Measurements from ENCODE around the gene GPANK1. TPM values are rescaled to one million over a fixed set of nuclear protein-coding genes. Genes with fewer than 3 reads are reported as not detected.

GPANK1 gene
- total RNA-seq, 2 donors from 2014 or later: 36.2 to 39.0 TPM

DNA sequence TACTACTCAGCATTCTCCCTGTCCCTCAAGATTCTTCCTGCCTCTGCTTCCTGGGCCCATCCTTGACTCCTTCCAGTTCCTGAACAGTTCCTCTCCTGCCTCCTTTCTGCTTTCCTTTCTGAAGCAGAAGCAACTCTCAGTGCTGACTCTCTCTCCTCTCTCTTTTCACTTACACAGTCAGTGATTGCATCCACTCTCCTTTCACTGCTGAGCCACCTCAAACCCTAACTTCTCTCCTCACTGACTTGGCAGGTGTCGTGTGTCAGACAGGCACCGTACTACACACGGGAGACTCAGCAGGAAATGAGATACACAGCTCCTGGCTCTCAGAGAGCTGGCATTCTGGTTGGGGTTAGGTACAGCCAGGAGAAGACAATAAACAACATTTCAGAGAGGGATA, 32.8 kb upstream of the GPANK1 start:
- Mint-ChIP-seq H3K27ac (peak overlapping the region; percentile 10 to 43), H3K36me3 (peaks cover 6 to 11% of the 10 kb centered on the region in 2 donors), H3K9me3 (no peaks in the 10 kb centered on the region)
- peak in 1 of 2 donors; percentile 45 for ATAC-seq
- no peak for DNase-seq (ENCODE audit: low spot score in 2 of 2)

DNA sequence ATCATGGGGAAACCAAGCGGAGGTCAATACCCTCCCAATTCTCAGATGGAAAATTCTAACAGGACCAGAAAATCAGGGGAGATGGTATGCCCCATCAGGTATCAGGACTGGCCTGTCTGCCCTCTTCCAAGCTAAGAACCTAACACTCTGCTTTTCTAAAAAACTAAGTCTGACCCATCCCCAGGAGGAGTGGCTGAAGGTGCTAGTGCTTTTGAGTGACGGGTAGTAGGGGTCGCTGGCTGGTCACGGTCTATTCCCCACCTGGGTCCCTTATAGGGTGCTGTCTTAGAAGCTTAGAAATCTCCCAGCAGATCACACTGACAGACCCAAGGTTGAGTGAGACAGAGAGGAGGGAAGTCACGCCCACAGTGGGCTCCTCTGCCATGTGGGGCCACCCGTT, 28.7 kb upstream of the GPANK1 start:
- Mint-ChIP-seq H3K9me3 (no peaks in the 10 kb centered on the region), H3K27ac (peak overlapping the region in 1 of 2 donors; percentile 56), H3K36me3 (peaks cover 0 to 6% of the 10 kb centered on the region in 2 donors)
- DNase-seq (ENCODE audit: low spot score in 2 of 2) (no peak), ATAC-seq (no peak)

DNA sequence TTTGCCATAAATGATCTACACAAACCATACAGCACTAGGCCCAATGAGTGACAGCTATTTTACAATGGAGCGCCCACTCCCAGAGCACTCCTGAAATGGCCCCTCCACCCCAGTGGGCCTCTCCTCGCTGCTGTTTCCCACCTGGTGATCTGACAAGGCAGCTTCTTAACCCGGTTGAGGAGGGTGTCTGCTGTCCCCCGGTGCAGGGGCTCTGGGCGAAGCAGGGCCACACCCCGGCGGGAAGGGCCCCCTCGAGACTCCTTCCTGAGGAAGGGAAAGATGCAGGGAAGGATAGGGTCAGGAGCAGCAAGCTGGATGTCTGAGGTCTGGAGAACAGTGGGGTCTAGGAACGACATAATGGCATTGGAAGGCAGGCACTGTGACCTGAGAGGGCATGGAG, 28.1 kb upstream of the GPANK1 start:
- DNase-seq (ENCODE audit: low spot score in 2 of 2): no peak
- Mint-ChIP-seq H3K36me3 (peaks cover 0 to 6% of the 10 kb centered on the region in 2 donors), H3K27ac (peak overlapping the region; percentile 56 to 67), H3K9me3 (no peaks in the 10 kb centered on the region)
- ATAC-seq: no peak

DNA sequence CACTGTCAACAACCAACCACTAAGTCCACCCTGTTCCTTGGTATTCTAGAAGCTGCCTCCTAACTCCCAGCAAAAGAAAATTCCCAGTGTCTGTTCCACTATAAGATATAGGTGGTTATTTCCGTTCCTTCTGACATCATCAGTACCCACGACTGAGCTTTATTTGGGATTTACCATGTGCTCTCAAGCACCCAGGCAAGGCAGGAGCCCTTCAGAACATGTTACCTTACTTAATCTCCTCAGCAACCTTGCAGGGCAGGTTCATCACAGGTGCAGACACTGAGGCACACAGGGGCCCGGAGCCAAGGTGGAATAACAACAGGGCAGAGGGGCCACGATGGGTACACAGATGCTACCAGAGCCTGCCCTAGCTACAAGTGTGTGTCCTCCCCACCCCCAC, 27.6 kb upstream of the GPANK1 start:
- peak overlapping the region in 1 of 2 donors; percentile 67 for H3K27ac Mint-ChIP-seq
- peaks cover 0 to 6% of the 10 kb centered on the region in 2 donors for H3K36me3 Mint-ChIP-seq
- DNase-seq (ENCODE audit: low spot score in 2 of 2) (no peak), ATAC-seq (no peak)
- H3K9me3 Mint-ChIP-seq: no peaks in the 10 kb centered on the region

DNA sequence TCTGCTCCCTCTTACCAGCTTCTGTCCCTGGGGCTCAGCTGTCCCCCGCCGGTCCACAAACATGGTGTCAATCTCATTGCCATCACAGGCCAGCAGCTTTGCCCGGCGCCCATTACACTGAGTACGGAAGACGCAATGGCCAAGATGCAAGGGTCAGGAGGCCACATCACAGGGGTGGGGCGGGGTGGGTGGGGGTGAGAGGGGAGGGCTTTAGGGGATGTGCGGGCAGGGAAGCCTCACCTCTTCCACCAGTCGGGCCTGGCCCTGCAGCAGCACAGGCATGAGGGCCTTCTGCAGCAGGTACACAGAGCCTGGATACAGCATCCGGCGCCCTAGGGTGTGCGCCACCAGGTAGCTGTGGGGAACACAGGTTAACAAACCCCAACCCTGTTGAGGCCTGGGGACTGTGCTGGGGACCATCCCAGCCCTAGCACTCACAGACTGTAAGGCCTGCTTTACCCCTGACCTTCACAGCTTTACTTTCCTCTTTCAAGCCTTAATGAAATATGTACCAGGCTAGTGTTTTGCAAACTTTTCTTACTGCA, 26.8 kb upstream of the GPANK1 start:
- ATAC-seq (no peak), DNase-seq (ENCODE audit: low spot score in 2 of 2) (no peak)
- no peaks in the 10 kb centered on the region for H3K9me3 Mint-ChIP-seq
- H3K27ac Mint-ChIP-seq: no peak overlapping the region
- H3K36me3 Mint-ChIP-seq: peaks cover 0 to 6% of the 10 kb centered on the region in 2 donors

DNA sequence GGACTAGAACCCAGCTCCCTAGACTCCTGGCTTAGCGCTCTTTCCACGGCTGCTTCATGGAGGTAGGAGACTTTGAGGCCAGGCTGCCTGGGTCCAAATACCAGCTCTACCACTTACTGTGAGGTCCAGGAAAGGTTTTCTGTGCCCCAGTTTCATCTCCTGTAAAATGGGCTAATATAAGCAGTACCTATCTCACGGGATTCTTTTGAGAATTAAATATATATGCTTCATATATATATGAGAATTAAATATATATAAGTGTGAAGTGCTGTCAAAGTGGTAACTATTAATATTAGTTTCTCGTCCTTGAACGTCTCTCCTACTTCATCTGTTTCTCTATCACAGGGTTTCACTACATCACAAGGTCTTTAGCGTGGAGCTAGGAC, 26.3 kb upstream of the GPANK1 start:
- no peaks in the 10 kb centered on the region for H3K9me3 Mint-ChIP-seq
- peaks cover 0 to 6% of the 10 kb centered on the region in 2 donors for H3K36me3 Mint-ChIP-seq
- no peak for DNase-seq (ENCODE audit: low spot score in 2 of 2)
- ATAC-seq: no peak
- no peak overlapping the region for H3K27ac Mint-ChIP-seq

DNA sequence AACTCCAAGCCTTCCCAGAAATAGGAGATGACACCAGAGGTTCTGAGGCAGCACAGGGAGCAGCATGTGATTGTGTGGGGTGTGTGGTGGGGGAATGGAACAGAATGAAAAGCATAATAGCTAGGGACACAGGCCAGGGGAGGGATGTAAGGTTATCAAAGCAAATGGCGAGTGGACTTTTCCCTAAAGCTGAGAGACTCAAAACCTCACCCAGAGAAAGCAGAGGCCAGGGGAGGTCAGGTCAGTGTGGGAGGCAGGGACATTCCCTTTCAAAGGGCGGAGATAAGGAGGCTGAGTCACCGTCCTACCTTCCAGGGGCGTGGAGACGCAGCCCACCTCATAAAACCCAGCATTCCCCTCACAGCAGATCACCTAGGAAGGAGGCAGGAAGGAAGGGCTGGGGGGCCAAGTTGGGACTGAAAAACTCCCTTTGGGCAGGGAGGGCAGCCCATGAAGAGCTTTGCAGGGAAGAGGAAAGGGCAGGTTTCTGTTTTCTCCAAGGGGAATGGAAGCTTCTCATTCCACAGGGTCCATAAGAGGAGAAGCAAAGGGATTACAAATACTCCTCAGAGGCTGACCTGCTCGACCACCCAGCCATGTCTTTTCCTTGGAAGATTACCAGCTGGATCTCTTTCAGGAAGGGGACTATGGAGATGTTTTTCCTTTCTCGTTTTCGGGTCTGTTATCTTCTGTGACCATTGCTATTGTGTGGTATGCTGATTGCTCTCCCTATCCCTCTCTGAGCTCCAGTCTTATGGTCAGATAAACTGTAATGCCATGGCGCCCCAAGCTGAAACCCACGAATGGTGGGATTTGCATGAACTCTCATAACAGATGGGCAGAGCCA, 25.7 kb upstream of the GPANK1 start:
- Mint-ChIP-seq H3K9me3 (no peaks in the 10 kb centered on the region), H3K36me3 (peaks cover 0 to 6% of the 10 kb centered on the region in 2 donors), H3K27ac (peak overlapping the region; percentile 83 to 93)
- no peak for DNase-seq (ENCODE audit: low spot score in 2 of 2)
- peak in 1 of 2 donors; percentile 69 for ATAC-seq

DNA sequence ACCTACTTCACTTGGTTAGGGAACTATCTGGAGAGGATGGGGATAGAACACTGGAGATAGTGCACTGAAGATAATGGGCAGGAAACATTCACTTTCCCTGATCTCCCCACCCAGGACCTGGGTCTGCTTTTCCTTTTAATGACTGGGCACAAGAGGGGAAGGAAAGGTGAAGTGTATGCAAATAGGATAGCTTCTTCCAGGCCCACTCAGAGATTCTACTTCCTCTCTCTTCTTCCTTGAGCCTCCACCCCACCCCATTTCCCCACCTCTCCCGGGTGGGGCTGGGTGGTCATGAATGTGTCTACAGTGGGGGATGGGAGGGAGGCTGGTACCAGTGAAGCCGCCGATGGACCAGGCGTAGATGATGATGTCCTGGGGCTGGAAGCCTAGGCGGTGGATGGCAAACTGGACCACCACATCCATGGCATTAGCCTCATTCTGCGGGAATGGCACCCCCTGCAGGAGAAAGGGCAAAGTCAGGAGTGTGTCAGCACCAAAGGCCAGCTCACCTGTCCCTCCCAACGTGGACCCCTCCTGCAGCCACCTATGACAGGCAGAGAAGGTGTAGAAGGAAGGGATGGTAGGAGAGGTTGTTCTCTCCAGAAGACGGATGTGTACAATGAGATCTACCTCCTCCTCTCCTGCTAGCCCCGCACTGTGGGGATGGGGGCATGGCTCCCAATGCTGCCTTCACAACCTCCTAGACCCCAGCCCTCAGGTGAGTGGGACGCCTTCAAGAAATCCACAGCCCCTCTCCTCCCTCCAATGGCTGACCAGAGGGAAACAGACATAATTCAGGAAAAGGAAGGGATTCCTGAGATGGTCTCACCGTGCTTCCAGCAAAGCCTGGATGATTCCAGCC, 24.7 kb upstream of the GPANK1 start:
- Mint-ChIP-seq H3K9me3 (no peaks in the 10 kb centered on the region), H3K36me3 (peaks cover 0 to 6% of the 10 kb centered on the region in 2 donors), H3K27ac (peak overlapping the region; percentile 83 to 93)
- ATAC-seq (peak in 1 of 2 donors; percentile 46), DNase-seq (ENCODE audit: low spot score in 2 of 2) (peak in 1 of 2 donors; percentile 31)

DNA sequence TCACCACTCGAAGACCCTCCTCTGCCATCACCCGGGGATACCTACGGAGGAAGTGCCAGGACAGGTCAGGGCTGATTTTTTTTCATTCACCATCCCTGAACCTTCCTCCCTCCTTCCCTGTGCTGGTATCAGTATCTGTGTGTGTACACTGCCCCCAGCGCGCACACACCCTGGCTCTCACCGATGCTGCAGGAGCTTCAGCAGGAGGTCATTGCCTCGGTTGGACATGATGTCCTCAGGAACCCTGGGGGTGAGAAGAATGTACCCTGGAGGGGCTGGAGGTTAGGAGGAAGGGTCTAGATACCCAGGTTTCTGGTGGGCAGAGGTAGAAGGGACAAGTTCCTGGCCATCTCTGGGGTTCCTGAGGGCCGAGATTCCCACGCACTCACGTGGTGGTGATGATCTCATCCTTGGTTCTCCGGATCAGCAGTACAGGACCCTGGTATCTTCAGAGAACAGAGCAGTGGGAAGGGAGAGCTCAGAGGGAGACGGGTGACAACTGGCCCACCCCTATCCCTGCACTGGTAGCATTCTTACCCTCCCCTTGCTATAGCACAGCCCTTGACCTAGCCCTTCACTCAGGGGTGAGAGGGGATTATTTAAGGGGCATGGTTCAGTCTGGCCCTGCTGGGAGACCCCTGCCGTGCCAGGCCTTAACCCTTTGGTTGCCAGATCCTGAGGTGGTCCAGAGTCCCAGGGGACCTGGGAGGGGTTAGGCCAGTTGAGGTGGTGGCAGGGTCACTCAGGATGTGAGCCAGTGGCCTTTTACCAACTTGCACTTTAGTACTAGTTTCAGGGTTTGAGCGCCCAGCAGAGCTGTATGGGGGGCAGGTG, 23.3 kb upstream of the GPANK1 start:
- no peaks in the 10 kb centered on the region for H3K9me3 Mint-ChIP-seq
- ATAC-seq (no peak), DNase-seq (ENCODE audit: low spot score in 2 of 2) (no peak)
- H3K36me3 Mint-ChIP-seq: peaks cover 0 to 4% of the 10 kb centered on the region in 2 donors
- H3K27ac Mint-ChIP-seq: peak overlapping the region in 1 of 2 donors; percentile 48

DNA sequence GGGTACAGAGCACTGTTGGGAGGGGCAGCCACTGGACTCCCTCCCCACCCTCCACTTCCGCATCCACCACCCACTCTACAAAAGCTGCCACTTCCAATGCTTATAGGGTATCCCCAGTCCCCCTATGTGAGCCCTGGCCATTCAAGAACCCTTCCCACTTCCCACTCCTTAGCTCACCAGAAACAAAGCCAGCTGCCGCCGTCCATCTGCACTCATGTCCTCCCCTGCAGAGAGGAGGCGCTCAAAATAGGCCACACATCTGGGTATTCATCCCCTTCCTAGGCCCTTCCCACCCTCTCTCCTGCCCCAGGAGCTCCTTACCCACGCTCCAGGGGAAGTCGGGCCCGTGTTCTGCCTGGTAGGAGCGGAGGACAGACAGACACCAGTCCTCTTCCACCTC, 22.5 kb upstream of the GPANK1 start:
- no peak for DNase-seq (ENCODE audit: low spot score in 2 of 2)
- no peak for ATAC-seq
- H3K36me3 Mint-ChIP-seq: no peaks in the 10 kb centered on the region
- no peaks in the 10 kb centered on the region for H3K9me3 Mint-ChIP-seq
- H3K27ac Mint-ChIP-seq: no peak overlapping the region

DNA sequence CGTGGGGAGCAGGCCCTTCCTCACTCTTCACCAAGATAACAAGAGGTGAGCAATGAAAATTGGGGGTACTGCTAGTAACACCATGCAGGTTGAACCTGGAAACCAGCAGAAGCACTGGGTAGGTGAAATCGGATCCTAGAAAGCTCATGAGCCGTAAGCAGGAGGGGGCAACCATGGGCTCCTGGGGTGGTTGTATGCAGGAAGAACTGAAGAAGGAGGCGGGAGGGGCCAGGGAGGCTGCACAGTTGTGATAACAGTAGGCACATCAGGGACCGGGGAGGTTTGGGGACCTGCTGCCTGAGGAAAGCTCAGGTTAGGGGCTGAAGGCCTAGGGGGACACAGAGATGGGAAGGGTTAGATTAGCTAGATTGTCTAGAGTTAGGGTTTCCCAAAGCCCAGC, 21.7 kb upstream of the GPANK1 start:
- H3K36me3 Mint-ChIP-seq: no peaks in the 10 kb centered on the region
- ATAC-seq (no peak), DNase-seq (ENCODE audit: low spot score in 2 of 2) (no peak)
- no peaks in the 10 kb centered on the region for H3K9me3 Mint-ChIP-seq
- H3K27ac Mint-ChIP-seq: no peak overlapping the region

DNA sequence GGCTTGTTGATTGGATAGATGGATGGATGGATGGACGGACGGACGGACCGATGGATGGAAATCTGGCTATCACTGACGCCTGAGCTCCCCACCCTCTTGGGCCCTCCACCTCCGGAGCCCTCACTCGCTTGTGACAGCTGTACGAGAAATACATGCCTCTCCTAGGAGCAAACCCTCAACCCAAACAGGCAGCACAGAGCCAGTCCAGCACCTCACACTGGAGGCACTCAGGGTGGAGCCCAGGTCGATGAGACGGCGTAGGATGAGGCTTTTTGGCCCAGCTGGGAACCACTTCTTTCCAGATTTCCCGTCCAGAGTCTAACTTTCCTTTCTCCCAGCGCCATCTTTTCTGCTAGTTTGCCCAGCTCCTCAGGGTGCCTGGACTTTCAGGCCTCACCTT, 18.8 kb upstream of the GPANK1 start:
- H3K36me3 Mint-ChIP-seq: no peaks in the 10 kb centered on the region
- no peak for DNase-seq (ENCODE audit: low spot score in 2 of 2)
- H3K9me3 Mint-ChIP-seq: no peaks in the 10 kb centered on the region
- no peak for ATAC-seq
- no peak overlapping the region for H3K27ac Mint-ChIP-seq

DNA sequence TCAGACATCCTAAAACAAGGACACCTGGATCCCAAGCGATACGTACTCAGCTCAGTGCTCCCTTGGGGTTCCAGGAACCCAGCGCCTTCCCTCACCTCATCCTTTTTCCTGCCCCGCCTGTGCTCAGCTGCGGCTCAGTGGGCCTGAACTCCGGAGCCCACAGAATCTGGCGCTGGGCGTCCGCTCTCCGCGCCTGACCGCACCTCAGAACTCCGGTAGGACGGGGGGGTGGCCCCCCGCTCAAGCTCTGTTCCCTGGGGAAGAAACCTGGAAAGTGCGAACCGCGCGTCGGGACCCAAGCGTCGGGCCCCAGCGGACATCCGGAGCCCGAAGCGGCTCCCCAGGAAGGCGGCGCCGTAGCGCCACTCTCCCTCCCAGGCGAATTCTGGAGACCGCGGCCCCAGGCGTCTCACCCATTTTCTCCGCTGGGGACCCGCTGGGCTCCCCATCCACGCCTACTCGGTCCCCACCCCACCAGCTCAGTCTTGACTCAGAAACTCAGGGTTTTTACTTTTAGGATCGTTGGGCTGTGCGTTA, 16.4 kb upstream of the GPANK1 start:
- H3K9me3 Mint-ChIP-seq: no peaks in the 10 kb centered on the region
- no peaks in the 10 kb centered on the region for H3K36me3 Mint-ChIP-seq
- H3K27ac Mint-ChIP-seq: peak overlapping the region in 1 of 2 donors; percentile 83
- ATAC-seq (peak; percentile 68 to 78), DNase-seq (ENCODE audit: low spot score in 2 of 2) (peak; percentile 56 to 66)

DNA sequence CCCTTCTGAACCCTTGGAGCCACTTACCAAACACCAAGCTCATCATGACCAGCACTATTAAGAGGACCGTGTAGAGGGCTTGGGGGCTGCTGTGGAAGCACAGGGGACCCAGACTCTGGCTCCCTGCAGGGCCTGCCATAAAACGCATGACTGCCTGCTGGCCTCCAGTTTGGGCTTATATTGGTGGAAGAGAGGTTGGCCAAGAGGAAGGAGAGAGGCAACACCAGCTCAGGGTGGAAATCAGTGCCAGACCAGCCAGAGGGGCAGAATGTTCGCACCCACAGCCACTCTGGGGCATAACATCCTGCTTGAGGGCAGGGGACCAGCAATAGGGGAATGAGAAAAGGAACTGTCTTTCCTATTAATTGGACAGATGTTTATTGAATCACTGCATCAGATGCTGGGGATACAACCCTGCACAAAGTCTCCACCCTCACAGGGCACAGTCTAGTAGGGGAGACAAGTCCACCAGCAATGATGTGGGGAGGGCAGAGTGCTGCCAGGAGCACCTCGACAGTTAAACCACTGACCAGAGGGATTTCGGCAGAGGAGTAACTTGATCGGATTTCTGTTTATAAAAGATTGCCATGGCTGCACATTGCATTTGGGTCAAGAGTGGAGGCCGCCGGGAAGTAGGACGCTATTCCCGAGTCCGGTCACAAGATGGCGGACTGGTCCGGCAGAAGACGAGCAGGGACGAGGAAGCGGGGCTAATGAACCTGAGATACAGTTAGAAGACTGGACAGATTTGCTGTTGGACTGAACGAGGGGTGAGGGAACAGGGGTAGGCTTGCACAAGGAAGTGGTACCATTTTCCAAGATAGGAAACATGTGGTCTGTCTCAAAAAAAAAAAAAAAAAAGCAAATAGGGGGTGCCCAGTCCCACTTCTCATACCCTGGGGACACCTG, 15.7 kb upstream of the GPANK1 start, which contains the start of gene LY6G5C:
TSS of gene LY6G5C (minus strand) at position 842 of the 909 bp plus-strand sequence. CDS start at position 148, 694 bp downstream.
- DNase-seq (ENCODE audit: low spot score in 2 of 2): peak; percentile 70 to 75
- ATAC-seq: peak; percentile 64 to 74
- H3K27ac Mint-ChIP-seq: peak within 1 kb of the TSS; percentile 15 to 83
- H3K9me3 Mint-ChIP-seq: no peaks in the 10 kb centered on the region
- no peaks in the 10 kb centered on the region for H3K36me3 Mint-ChIP-seq

DNA sequence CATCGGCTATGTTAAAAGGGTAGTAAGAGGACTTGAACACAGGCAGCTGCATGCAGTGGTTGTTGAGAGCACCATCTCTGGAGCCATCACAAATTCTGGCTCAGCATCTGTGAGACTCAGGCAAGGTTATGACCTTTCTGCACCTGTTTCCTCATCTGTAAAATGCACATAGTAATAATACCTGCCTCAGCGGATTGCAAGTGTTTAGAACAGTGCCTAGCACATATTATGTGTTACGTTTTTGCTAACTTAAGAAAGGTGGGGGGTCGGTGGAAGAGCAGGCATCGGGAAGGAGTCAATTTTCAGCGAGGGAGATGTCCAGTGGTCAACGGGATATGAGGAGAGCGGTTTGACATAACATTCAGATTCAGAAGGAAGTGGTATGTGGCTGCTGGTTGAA, 13.2 kb upstream of the GPANK1 start:
- DNase-seq (ENCODE audit: low spot score in 2 of 2): no peak
- ATAC-seq: no peak
- Mint-ChIP-seq H3K27ac (peak overlapping the region in 1 of 2 donors; percentile 29), H3K36me3 (peaks cover 0 to 6% of the 10 kb centered on the region in 2 donors), H3K9me3 (no peaks in the 10 kb centered on the region)
